ES-I3 (cell line): ENCODE measurements around the gene TMEM178B.

ENCODE experiments used
- H3K36me3 ChIP-seq: 2 replicates; pipeline ENCODE4 v1.6.1; 2013; ENCODE audit warnings: mild to moderate bottlenecking, low read length, control low read depth, moderate library complexity; ENCODE audit not compliant: insufficient read depth
- H3K4me1 ChIP-seq: 2 replicates; pipeline ENCODE4 v1.6.1; 2013; ENCODE audit warnings: mild to moderate bottlenecking, control low read depth, low read length; ENCODE audit not compliant: insufficient read depth
- H3K9ac ChIP-seq: 2 replicates; pipeline ENCODE4 v1.6.1; 2013; ENCODE audit warnings: low read depth, mild to moderate bottlenecking, low read length, moderate library complexity
- H3K9me3 ChIP-seq: 2 replicates; pipeline ENCODE4 v1.6.1; 2013; ENCODE audit warnings: mild to moderate bottlenecking, low read length, moderate library complexity; ENCODE audit not compliant: control insufficient read depth, insufficient read depth

Gene TMEM178B

GRCh38 chr7:141221007-141221612, 147.2 kb downstream of the TMEM178B start:
- Histone ChIP-seq H3K9me3 (no peaks in the 10 kb centered on the region), H3K9ac (no peak overlapping the region), H3K4me1 (no peaks in the 10 kb centered on the region), H3K36me3 (no peaks in the 10 kb centered on the region)

GRCh38 chr7:141225916-141226618, 152.2 kb downstream of the TMEM178B start:
- Histone ChIP-seq H3K4me1 (no peaks in the 10 kb centered on the region), H3K9me3 (no peaks in the 10 kb centered on the region), H3K36me3 (no peaks in the 10 kb centered on the region), H3K9ac (no peak overlapping the region)

- Histone ChIP-seq H3K9me3 (no peaks in the 10 kb centered on the region), H3K36me3 (no peaks in the 10 kb centered on the region), H3K9ac (no peak overlapping the region), H3K4me1 (no peaks in the 10 kb centered on the region)
These were observed 153.6 kb downstream of the TMEM178B start for GRCh38 chr7:141227454-141227853.

GRCh38 chr7:141228482-141228881, 154.6 kb downstream of the TMEM178B start:
- H3K9me3 ChIP-seq = no peaks in the 10 kb centered on the region
- H3K36me3 ChIP-seq = no peaks in the 10 kb centered on the region
- no peaks in the 10 kb centered on the region for H3K4me1 ChIP-seq
- H3K9ac ChIP-seq = no peak overlapping the region

GRCh38 chr7:141231018-141231792, 157.3 kb downstream of the TMEM178B start:
- Histone ChIP-seq H3K9me3 (no peaks in the 10 kb centered on the region), H3K9ac (no peak overlapping the region), H3K36me3 (no peaks in the 10 kb centered on the region), H3K4me1 (no peaks in the 10 kb centered on the region)

- no peaks in the 10 kb centered on the region for H3K4me1 ChIP-seq
- H3K36me3 ChIP-seq = no peaks in the 10 kb centered on the region
- H3K9ac ChIP-seq = no peak overlapping the region
- no peaks in the 10 kb centered on the region for H3K9me3 ChIP-seq
These were observed 158.6 kb downstream of the TMEM178B start for GRCh38 chr7:141232286-141233051.

GRCh38 chr7:141234335-141235105, 160.7 kb downstream of the TMEM178B start:
- Histone ChIP-seq H3K9me3 (no peaks in the 10 kb centered on the region), H3K9ac (no peak overlapping the region), H3K4me1 (peaks cover 12% of the 10 kb centered on the region; the same call in 1 of the 2 replicates), H3K36me3 (no peaks in the 10 kb centered on the region)

- Histone ChIP-seq H3K9me3 (no peaks in the 10 kb centered on the region), H3K36me3 (no peaks in the 10 kb centered on the region), H3K4me1 (peaks cover 12% of the 10 kb centered on the region; the same call in 1 of the 2 replicates), H3K9ac (no peak overlapping the region)
These were observed 161.8 kb downstream of the TMEM178B start for GRCh38 chr7:141235656-141236055.

- no peak overlapping the region for H3K9ac ChIP-seq
- peaks cover 12% of the 10 kb centered on the region; the same call in 1 of the 2 replicates for H3K4me1 ChIP-seq
- H3K9me3 ChIP-seq = no peaks in the 10 kb centered on the region
- H3K36me3 ChIP-seq = no peaks in the 10 kb centered on the region
These were observed 164.9 kb downstream of the TMEM178B start for GRCh38 chr7:141238596-141239243.

- H3K9me3 ChIP-seq = no peaks in the 10 kb centered on the region
These were observed 165.8 kb downstream of the TMEM178B start for GRCh38 chr7:141239661-141240060.

GRCh38 chr7:141242568-141242967, 168.7 kb downstream of the TMEM178B start:
- no peaks in the 10 kb centered on the region for H3K36me3 ChIP-seq
- H3K4me1 ChIP-seq = peaks cover 12% of the 10 kb centered on the region; the same call in 1 of the 2 replicates
- no peaks in the 10 kb centered on the region for H3K9me3 ChIP-seq
- H3K9ac ChIP-seq = no peak overlapping the region

More at GRCh38 chr7:141239661-141240060, 165.8 kb downstream of the TMEM178B start:
- H3K9ac ChIP-seq = no peak overlapping the region
- no peaks in the 10 kb centered on the region for H3K36me3 ChIP-seq
- H3K4me1 ChIP-seq = peaks cover 12% of the 10 kb centered on the region; the same call in 1 of the 2 replicates

GRCh38 chr7:141243368-141243767, 169.5 kb downstream of the TMEM178B start:
- Histone ChIP-seq H3K36me3 (no peaks in the 10 kb centered on the region), H3K9ac (no peak overlapping the region), H3K4me1 (peaks cover 11% of the 10 kb centered on the region; the same call in 1 of the 2 replicates), H3K9me3 (no peaks in the 10 kb centered on the region)

- Histone ChIP-seq H3K36me3 (no peaks in the 10 kb centered on the region), H3K4me1 (0 out of 2 replicates have a peak, but pooled peaks cover under 1% of the 10 kb centered on the region), H3K9me3 (no peaks in the 10 kb centered on the region), H3K9ac (no peak overlapping the region)
These were observed 170.6 kb downstream of the TMEM178B start for GRCh38 chr7:141244435-141244834.
